ENCODE measurements around the gene BUB1B.
A peak's percentile ranks its signal among the peaks of the same experiment; 100 is the strongest.

BUB1B gene

DNA sequence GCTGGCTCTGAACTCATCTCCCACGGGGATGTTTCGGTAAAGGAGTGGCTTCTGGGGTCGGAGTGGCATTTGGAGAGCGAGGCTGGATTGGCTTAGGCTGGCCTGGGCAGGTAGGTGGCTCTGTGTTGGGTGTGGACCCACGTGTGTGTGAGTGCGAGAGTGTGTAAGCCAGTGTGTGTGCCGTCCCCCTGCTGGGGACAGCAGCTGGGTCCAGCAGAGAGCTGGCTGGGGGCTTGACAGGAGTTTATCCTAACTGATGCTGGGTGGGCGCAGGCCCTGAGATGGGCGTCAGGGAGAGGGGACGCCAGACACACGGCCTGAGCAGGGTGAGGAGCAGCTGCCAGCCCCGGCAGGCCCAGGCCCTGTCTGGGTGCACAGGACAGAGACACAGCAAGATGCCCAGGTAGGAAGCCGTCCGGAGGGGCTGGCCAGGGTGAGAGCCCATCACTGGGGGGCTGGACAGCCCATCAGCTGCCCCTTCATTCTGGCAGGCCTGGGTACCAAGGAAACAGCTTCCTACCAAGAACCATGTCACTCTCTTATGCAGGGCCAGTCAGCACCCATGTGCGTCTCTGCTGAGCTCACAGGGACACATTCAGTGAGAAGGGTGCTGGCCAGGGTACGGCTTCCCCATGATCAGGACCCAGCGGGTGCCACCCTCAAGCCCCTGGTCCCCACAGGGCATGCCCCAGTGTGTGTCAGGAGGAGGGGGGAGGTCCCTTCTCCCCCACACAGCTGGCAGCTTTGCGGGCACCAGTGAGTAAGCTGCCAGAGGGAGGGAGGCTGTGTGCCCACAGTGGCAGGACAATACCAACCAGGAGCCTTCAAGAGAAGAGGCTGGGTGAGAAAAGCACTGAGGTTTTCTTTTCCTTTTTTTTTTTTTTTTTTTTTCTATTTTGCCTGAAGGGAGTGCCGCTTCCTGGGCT lies 79.1 kb downstream of the BUB1B start:
- no peaks in the 10 kb centered on the region for H3K36me3 Mint-ChIP-seq (ENCODE audit: low read depth)
- peaks cover 8% of the 10 kb centered on the region for H3K4me1 Mint-ChIP-seq
- peaks cover 17% of the 10 kb centered on the region for H3K27me3 Mint-ChIP-seq
- no peaks in the 10 kb centered on the region for H3K9me3 Mint-ChIP-seq
- DNase-seq (no peak), ATAC-seq (no peak)
- H3K4me3 Mint-ChIP-seq, result no peak overlapping the region
- H3K27ac Mint-ChIP-seq, result peak overlapping the region; percentile 11

DNA sequence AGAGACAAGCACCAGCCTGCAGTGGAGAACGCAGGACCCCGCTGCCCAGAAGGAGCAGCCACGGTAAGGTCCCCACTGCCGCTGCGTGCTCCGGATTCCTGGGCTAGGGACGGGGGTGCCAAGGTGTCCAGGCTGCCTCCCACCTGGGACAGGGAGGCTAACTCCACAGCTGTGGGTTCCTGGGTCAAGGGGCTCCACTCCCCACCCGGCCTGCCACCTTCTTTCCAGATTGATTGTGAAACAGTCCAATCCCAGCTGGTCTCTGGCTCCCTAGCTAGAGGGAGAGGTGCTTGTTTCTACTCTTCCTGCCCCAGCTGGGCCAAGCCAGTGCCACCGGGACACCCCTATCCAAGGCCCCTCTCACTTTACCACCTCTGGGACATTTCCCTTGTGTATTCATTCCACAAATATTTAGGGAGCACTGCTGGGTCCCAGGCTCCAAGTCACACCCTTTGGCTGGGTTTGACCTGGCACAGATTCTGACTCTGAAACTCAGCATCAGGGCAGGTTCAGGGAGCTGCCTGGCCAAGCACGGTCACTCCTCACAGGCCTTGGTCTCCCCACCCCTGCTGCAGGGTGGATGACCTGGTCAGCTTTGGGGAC lies 79.9 kb downstream of the BUB1B start:
- DNase-seq (no peak), ATAC-seq (no peak)
- H3K9me3 Mint-ChIP-seq, result no peaks in the 10 kb centered on the region
- no peaks in the 10 kb centered on the region for H3K36me3 Mint-ChIP-seq (ENCODE audit: low read depth)
- H3K4me3 Mint-ChIP-seq, result no peak overlapping the region
- H3K4me1 Mint-ChIP-seq, result peaks cover 8% of the 10 kb centered on the region
- H3K27me3 Mint-ChIP-seq, result peaks cover 17% of the 10 kb centered on the region
- no peak overlapping the region for H3K27ac Mint-ChIP-seq

DNA sequence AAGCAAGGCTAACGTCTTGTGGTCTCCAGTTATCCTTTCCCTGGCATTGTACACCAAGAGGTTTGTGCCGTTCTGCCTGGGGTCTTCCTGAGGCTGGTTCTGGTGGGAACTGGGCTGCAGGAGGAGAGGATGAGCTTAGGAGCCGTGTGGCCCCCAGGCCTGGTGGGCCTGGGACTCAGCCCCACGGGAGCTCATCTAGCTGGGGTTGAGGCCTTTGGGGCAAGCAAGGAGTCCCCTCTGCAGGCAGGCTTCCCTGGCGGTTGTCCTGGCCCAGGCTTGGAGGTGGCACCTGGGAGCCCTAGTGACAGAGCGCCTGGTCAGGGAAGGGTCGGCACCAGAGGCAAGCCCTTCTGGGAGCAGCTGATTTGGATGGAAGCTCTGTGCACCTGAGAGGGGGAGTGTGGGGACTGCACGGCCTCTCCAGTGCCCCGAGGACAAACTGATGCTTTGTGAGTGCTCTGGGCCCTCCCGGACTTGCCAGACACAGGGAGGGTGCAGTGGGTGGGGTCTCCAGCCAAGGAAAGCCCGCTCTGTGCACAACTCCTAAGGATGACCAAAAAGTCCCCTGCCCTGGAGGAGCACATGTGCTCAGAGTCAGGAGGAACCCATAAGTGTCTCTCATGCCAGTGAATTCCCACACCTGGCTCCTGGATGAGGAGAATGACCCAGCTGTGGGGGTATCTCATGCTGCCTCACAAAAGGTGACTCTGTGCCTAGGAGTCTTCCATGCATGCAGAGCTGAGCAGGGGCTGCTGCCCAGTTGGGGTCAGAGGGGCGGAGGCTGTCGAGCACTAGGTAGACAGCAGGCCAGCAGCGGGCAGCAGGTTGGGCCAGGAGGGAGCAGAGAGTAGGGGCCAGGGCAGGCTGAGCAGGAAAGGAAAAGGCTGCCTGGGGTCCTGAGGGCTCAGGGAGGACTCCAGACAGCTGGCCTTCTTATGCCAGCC lies 80.7 kb downstream of the BUB1B start:
- H3K4me1 Mint-ChIP-seq, result peaks cover 8% of the 10 kb centered on the region
- ATAC-seq, result no peak
- no peak for DNase-seq
- H3K27ac Mint-ChIP-seq, result no peak overlapping the region
- peaks cover 17% of the 10 kb centered on the region for H3K27me3 Mint-ChIP-seq
- H3K9me3 Mint-ChIP-seq, result no peaks in the 10 kb centered on the region
- H3K36me3 Mint-ChIP-seq (ENCODE audit: low read depth), result no peaks in the 10 kb centered on the region
- no peak overlapping the region for H3K4me3 Mint-ChIP-seq

DNA sequence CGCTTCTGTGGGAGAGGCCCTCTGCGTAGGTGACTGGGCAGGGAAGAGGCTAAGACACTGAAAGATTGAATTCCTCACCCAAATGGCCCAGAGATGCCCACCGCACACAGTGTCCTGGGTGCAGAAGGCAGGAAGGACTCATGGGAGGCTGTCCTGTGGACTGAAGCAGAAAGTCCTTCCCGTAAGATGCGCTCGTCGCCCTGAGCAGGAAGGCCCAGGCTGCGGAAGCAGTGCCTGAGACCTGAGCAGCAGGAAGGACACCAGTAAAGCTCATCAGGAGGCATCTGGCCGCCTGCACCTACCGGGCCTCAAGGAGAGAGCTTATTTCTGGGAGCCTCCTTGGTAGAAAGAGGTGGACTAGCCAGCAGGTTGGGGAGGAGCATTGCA lies 81.3 kb downstream of the BUB1B start:
- H3K36me3 Mint-ChIP-seq (ENCODE audit: low read depth), result no peaks in the 10 kb centered on the region
- ATAC-seq (no peak), DNase-seq (no peak)
- peaks cover 17% of the 10 kb centered on the region for H3K27me3 Mint-ChIP-seq
- no peak overlapping the region for H3K27ac Mint-ChIP-seq
- no peaks in the 10 kb centered on the region for H3K9me3 Mint-ChIP-seq
- H3K4me1 Mint-ChIP-seq, result peaks cover 8% of the 10 kb centered on the region
- no peak overlapping the region for H3K4me3 Mint-ChIP-seq

DNA sequence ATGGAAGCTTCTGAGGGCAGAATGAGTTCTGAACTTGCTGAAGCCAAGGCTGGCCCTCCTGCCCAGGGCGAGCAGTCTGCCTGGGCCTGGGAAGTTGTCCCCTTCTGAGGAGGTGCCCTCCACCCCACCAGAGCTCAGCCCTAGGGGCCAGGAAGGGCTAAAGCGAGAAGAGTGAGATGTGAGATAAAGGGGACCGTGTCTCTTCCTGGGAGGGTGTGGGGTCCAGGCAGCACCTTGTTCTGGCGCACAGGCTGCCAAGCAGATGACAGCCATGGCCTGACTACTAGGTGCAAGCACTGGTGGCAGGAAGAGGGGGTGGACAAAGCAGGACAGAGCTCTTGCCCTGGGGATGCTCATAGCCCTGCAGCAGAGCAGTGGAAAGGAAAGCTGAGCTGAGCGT lies 81.7 kb downstream of the BUB1B start:
- Mint-ChIP-seq H3K27ac (no peak overlapping the region), H3K4me3 (no peak overlapping the region), H3K4me1 (peaks cover 8% of the 10 kb centered on the region), H3K9me3 (no peaks in the 10 kb centered on the region), H3K36me3 (ENCODE audit: low read depth) (no peaks in the 10 kb centered on the region), H3K27me3 (peaks cover 16% of the 10 kb centered on the region)
- no peak for DNase-seq
- no peak for ATAC-seq

DNA sequence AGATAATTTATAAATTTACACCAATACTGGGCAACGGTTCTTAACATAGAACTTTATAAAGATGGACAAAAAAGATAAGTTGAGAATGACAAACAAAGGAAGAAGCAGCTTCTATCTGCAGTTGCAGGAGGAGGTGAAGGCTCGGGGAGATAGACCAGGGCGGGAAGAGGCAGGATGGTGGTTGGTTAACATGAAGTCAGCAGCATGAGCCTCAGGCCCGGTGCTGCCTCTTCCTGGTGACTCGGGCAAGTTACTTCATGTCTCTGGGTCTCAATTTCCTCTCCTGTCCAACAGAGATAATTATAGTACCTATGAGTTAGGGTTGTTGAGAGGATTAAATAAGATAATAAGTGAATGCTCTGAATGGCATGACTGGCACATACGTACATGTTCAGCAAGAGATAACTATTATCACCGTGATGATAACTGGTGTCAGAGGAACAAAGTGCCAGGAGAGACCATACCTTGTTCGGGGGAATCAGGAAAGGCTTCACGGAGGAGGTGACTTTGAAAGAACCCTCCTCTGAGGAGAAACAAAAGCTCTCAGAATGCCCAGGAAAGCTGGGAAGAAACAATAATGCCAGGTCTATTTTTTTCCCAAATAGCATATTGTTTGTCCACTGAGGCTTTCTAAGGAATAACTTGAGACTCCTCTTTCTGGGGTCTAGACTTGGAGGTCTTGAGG lies 82.4 kb downstream of the BUB1B start:
- no peak for DNase-seq
- H3K27me3 Mint-ChIP-seq, result peaks cover 10% of the 10 kb centered on the region
- H3K4me3 Mint-ChIP-seq, result no peak overlapping the region
- no peak for ATAC-seq
- H3K36me3 Mint-ChIP-seq (ENCODE audit: low read depth), result no peaks in the 10 kb centered on the region
- no peak overlapping the region for H3K27ac Mint-ChIP-seq
- H3K9me3 Mint-ChIP-seq, result no peaks in the 10 kb centered on the region
- H3K4me1 Mint-ChIP-seq, result peaks cover 6% of the 10 kb centered on the region

DNA sequence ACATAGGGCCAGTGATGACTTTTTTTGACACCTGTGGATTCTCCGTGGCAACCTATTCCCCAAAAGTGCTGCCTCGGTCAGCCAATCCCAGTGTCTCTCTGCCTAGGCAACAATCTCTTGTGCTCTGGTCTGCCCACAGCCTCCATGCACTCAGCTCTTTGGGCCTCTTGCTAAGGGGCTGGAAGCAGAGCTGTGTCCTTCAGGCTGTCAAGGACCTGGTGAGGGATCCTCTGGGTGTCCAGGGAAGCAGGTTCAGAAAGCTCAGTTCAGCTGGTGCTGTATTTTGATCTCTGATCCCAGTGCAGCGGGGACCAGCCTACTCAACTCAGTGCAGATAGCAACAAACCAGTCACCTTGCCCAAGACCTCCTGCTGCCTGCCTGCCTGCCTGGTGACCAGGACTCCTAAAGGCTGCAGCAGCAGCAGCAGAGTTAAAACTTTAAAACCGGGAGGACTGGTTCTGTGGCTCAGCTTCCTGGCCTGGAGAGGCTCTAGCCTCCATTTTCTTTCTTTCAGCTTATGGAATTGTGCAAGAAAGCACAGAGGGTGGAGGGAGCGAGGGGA lies 84.2 kb downstream of the BUB1B start:
- ATAC-seq (no peak), DNase-seq (no peak)
- no peaks in the 10 kb centered on the region for H3K36me3 Mint-ChIP-seq (ENCODE audit: low read depth)
- no peaks in the 10 kb centered on the region for H3K9me3 Mint-ChIP-seq
- no peaks in the 10 kb centered on the region for H3K4me1 Mint-ChIP-seq
- peaks cover under 1% of the 10 kb centered on the region for H3K27me3 Mint-ChIP-seq
- H3K27ac Mint-ChIP-seq, result no peak overlapping the region
- H3K4me3 Mint-ChIP-seq, result no peak overlapping the region

DNA sequence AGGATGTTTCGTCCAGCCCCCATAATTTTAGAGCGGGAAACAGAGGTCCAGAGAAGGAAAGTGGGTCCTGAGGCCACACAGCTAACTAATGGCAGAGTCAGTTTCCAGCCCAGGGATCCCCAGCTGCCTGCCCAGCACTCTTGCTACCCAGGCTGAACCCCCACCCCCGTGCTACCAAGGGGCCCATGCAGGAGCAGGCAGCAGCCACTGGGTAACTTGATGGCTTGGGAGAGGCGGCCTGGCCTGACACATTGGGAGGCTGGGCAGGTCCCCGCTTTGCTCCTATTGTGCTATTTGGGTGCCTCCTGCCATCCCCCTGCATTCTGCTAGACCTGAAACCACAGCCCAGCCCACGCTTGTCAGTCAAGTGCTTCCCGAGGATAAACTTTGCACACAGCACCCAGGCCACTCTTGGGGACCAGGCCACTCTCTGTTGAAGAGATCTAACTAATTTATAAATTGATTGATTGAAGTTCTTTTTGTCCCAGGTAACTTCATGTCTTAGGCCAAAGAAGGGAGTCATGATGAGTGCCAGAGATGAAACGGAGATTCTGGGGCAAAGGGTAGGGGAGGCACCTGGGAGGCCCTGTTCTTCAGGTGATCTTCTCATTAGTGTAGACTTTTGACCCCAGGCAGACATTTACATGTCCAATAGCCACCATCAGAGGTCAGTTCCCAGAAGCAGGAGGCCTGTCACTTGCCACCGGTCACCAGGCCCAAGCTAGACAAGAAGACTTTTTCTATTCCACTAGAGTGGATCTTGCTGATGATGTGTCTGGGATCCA lies 85.0 kb downstream of the BUB1B start:
- DNase-seq, result no peak
- Mint-ChIP-seq H3K27me3 (peaks cover 2% of the 10 kb centered on the region), H3K36me3 (ENCODE audit: low read depth) (no peaks in the 10 kb centered on the region), H3K27ac (no peak overlapping the region), H3K4me1 (no peaks in the 10 kb centered on the region), H3K4me3 (no peak overlapping the region), H3K9me3 (no peaks in the 10 kb centered on the region)
- no peak for ATAC-seq

DNA sequence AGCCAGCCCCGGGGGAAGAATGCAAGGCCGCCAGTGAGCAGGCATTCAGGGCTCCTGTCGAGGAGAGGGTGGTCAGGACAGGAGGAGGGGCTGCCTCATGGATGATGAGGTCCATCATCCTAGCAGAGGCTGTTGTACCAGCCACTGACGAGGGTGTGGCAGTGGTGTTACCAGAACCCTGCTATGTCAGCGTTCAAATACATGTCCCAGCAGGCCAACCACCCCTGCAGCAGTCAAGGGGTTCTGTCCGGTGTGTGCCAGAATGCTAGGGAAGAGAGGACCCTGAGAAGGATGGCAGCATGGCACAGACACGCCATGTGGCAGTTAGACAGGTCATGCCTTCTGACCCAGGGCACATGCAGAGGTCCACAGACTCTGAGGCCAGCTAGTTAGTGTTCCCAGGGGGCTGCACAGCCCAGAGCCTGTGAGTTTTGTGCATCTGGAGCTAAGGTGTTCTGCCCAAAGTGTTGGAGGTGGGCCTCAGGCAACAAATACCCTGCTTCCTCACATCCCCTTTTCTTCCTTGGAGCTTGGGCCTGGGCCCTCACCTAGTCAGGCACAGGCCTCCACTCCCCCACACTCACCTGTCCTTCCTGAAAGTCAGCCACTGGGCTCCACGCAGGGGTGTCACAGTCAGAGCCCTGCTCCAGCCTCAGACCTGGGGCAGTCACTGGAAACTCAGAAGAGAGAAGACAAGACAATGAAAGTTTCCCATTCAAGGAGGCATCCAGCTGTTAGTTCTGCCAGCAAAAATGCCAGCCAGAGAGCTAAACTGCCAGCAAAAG lies 85.8 kb downstream of the BUB1B start:
- DNase-seq, result no peak
- Mint-ChIP-seq H3K27ac (no peak overlapping the region), H3K27me3 (peaks cover 10% of the 10 kb centered on the region), H3K4me1 (no peaks in the 10 kb centered on the region), H3K36me3 (ENCODE audit: low read depth) (no peaks in the 10 kb centered on the region), H3K4me3 (no peak overlapping the region), H3K9me3 (no peaks in the 10 kb centered on the region)
- peak; percentile 22 for ATAC-seq

DNA sequence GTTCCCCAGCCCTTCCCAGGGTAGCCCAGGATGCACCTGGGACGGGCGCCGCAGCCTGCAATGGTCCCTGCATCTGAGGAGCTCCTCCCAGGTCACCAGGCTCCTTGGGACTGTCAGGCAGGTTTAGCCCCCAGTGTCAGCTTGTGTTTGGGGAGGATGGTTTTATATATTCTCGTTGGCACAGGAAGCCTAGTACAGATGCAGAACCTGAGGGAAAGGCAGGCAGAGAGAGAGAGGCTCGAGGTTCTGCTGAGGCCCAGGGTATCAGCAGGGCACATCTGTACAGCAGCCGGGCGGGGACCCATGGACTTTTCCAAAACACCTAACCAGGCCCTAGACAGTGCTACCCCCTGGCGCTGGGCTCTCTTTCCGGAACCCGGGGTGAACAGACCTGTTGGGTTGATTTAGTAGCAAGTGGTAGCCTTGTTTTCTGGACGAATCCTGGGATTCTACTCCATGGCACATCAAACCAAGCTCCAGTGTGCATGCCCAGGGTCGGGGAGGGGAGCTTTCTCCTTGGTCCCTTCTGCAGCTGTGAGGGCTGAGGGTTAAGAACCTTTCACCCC lies 86.6 kb downstream of the BUB1B start:
- no peaks in the 10 kb centered on the region for H3K4me1 Mint-ChIP-seq
- no peak overlapping the region for H3K27ac Mint-ChIP-seq
- H3K9me3 Mint-ChIP-seq, result no peaks in the 10 kb centered on the region
- DNase-seq (no peak), ATAC-seq (no peak)
- peaks cover 14% of the 10 kb centered on the region for H3K27me3 Mint-ChIP-seq
- no peaks in the 10 kb centered on the region for H3K36me3 Mint-ChIP-seq (ENCODE audit: low read depth)
- H3K4me3 Mint-ChIP-seq, result no peak overlapping the region

DNA sequence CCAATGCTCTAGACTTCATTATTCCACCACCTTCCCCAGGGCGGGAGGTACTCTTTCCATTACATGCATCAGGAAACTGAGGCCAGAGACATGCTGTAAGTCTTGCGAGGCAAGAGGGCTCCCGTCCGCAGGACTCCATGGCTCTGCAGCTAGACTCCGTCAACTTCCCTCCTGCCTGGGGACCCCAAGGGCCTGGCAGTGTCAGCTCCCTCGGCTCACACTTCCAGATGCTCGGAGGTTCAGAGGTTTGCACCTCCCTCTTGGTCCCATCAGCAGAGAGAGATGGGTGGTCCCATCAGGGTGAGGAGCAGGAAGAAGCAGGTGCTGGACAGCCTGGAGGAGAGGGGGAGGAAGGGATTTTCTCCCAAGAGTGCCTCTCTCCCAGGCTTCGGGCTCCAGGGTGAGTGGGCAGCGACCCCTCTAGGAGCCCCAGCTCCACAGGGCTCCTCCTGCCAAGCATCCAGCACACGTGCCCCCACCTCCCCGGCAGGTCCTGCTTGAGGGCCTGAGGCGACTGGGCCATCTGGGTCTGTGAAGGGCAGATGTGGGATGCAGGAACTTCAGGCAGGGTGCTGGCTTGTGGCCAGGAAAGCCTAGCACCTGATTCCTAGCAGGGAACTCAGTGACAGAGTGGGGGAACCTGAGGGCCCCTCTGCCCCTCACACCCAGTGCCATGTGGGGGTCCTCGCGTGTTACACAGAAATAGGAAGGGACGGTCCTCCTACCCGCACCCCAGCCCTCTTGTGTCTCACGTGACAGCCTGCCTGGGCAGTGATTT lies 87.3 kb downstream of the BUB1B start:
- DNase-seq (no peak), ATAC-seq (no peak)
- no peaks in the 10 kb centered on the region for H3K9me3 Mint-ChIP-seq
- peaks cover 3% of the 10 kb centered on the region for H3K4me1 Mint-ChIP-seq
- peaks cover 18% of the 10 kb centered on the region for H3K27me3 Mint-ChIP-seq
- no peaks in the 10 kb centered on the region for H3K36me3 Mint-ChIP-seq (ENCODE audit: low read depth)
- no peak overlapping the region for H3K27ac Mint-ChIP-seq
- no peak overlapping the region for H3K4me3 Mint-ChIP-seq

Measured in activated naive CD8-positive, alpha-beta T cell treated with anti-CD3 and anti-CD28 coated beads, Interleukin-2, amount 50 U/mL, for 24 hours (primary cell).